Measurements from ENCODE around the gene KRTAP10-4.
"Not testable (repeated sequence)": the region's sequence is repeated elsewhere in the genome, so short reads cannot be mapped to it uniquely, and the experiment has no call there.

KRTAP10-4 gene

DNA sequence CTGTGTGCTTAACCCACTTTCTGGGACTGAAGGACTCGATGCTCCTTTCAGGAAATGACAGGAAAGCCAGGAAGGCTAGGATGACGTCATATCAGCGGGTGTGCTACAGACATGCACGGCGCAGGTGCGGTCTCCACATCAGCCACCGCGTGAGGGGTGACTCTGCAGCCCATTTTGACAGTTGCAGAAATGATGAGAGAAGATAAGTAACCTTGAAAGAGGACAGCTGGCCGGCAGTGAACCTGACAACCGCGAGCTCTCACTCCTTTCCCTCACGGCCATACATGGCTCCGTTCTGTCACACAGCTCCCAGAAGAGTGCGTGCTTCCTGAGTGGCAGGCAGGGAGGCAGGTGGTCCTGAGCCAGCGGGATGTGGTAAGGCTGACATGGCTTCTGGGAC lies 8.5 kb downstream of the KRTAP10-4 start:
- no peak for DNase-seq

DNA sequence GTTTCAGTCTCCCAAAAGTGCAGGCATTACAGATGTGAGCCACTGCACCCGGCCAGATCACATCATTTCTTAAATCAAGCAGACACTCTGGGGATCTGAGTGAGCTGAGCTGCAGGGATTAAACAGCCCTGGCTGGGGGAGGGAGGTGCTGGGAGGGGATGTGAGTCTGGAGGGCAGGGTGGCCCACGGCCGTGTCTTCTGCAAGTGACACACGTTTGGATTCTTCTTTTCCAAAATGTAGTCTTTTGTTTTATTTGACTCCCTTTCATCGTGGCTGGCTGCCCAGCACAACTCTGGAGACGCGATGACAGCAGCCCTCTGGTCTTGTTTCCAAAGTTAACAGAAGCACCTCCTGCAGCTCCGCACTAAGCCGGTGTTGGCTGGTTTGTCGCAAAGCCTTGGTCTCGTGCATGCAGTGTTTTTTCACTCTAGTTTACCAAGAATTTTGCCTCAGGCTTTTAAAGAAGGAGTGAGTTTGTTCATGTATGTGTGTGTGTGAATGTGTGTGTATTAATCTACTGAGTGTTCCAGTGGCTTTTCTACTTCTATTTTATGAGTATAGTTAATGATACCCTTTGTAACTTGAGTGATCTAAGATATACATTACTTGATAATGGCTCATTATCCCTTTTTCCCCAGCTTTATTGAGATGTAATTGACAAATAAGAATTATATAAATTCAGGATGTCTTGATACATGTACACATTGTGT lies 9.7 kb downstream of the KRTAP10-4 start:
- DNase-seq: no peak

DNA sequence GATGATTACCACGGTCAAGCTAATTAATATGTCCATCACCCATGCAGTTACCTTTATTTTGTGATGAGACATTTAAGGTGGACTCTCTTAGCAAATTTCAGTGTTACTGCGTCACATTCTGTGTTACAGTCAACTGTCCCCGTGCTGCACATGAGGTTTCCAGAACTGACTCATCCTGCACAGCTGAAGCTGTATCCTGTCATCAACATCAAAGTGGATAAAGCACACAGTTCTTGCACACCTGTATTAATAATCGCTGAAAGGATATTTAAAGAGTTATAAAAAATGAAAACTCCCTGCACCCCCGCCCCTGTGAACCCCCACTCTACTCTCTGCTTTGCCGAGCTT lies 10.2 kb downstream of the KRTAP10-4 start:
- no peak for DNase-seq

DNA sequence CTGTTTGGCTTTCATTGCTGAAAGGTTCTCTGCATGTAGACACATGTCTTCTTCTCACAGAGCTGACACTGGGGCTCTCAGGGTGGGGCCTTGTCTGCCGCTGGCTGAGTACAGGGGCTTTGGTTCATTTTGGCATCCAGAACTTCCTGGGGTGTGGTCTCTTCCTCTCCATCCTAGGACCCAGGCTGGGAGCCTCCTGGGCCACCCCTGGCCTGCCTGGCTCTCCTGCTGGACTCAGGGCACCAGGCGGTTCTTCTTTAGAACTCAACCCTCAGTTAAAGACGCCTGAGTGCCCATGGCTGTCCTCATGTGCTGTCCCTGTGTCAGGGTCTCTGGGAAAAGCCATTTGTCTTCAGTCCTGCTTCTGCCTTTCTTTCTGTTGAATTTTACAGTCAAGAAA lies 12.4 kb downstream of the KRTAP10-4 start:
- no peak for DNase-seq

DNA sequence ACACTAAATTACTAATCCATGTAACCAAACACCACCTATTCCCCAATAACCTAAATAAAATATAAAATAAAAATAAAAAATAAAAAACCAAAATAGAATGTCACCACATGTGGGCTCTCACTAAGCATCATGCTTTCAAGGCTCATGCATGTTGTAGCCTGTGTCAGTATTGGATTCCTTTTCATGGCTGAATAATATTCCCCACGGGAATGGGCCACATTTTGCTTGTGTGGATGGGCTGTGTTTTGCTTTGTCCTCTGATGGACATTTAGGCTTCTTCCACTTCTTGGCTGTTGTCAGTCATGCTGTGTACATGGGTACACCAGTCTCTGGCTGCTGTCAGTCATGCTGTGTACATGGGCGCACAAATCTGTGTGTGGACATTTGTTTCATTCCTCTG lies 15.6 kb downstream of the KRTAP10-4 start:
- no peak for DNase-seq

DNA sequence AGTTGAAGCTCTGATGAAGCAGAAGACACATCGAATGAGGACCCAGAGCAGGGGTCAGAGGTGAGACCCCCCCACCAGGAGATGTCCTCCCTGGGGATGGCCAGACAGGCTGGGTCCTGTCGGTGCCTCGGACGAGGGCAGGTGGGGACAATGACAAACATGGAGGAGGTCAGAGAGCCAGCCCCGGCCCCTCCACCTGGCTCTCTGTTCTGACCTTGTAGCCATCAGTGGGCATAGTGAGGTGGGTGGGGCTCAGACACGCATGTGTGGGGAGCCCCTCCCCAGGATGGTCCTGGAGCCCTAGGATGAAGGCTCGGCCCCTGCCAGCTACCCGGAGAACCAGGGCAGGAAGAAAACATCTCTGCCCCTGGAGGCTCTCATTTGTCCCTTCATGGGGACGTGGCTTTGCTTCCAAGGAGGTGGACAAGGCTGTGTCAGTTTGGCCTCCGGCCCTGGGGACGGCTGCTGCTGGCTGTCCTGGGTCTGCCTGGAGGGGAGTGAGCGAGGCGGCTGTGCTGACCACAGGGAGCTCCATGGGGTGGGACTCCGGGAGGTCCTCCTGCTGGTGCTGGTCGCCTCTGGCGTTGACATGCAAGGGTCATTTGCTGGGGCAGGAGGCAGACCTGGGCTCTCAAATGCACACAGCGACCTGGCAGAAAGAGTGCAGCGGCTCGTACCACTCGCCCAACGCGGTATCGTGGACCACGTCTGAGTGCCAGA lies 16.2 kb downstream of the KRTAP10-4 start:
- DNase-seq: no peak

DNA sequence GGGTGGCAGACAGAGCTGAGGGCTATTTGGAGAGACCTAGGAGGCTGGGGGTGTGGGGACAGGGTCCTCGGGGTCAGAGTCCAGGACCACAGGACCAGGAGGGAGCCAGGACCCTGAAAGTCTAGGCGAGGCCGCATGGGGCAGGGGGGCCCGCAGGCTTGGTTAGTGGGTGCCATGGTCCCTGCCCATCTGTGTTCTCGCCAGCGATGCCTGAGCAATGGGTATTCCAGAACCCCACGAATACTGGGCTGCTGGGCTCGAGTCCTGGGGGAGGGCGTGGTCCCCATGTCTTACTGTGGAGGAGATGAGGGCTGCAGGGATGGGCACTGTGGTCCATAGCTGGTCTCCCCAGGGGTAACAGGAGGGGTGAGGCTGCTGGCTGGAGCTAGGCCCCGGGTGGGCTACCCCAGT lies 16.8 kb downstream of the KRTAP10-4 start:
- no peak for DNase-seq

DNA sequence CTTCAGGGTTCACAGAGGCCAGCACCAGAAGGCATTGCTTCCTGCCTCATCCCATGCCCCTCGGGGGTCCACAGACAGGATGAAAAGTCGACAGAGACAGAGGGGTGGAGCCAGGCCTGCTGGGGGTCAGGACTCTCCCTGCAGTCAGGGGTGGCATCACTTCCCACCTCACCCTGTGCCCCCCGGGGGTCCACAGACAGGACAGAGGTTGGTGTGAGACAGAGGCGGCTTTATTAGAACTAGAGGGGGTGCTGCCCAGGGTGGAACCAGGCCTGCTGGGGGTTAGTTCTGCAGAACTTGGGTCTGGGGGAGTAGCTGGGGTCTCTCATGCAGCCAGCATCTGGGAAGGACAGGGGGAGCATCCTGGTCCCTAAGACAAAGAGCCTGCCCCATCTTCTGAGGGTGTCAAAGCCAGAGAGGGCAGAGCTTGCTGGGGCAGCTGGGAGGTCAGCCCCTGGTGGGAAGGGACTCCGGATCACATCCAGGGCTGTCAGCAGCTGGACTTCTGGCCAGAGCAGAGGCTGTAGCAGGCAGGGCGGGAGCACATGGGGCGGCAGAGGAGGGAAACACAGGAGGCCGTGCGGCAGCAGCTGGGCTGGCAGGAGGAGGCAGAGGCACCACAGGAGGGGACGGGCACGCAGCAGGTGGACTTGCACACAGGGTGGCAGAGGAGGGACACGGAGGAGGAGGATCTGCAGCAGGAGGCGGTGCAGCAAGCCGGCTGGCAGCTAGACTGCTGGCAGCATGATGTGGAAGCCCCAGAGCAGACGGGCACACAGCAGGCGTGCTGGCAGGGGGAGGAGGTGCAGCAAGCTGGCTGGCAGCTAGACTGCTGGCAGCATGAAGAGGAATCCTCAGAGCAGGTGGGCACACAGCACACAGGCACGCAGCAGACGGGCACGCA lies 17.6 kb downstream of the KRTAP10-4 start:
- DNase-seq: not testable (repeated sequence)

DNA sequence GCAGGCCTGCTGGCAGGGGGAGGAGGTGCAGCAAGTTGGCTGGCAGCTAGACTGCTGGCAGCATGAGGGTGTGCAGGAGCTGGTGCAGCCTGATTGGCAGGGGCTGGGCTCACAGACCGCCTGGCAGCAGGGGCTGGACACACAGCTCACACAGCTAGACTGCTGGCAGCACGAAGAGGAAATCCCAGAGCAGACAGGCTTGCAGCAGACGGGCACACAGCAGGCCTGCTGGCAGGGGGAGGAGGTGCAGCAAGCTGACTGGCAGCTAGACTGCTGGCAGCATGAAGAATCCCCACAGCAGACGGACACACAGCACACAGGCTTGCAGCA lies 18.2 kb downstream of the KRTAP10-4 start:
- DNase-seq: not testable (repeated sequence)

DNA sequence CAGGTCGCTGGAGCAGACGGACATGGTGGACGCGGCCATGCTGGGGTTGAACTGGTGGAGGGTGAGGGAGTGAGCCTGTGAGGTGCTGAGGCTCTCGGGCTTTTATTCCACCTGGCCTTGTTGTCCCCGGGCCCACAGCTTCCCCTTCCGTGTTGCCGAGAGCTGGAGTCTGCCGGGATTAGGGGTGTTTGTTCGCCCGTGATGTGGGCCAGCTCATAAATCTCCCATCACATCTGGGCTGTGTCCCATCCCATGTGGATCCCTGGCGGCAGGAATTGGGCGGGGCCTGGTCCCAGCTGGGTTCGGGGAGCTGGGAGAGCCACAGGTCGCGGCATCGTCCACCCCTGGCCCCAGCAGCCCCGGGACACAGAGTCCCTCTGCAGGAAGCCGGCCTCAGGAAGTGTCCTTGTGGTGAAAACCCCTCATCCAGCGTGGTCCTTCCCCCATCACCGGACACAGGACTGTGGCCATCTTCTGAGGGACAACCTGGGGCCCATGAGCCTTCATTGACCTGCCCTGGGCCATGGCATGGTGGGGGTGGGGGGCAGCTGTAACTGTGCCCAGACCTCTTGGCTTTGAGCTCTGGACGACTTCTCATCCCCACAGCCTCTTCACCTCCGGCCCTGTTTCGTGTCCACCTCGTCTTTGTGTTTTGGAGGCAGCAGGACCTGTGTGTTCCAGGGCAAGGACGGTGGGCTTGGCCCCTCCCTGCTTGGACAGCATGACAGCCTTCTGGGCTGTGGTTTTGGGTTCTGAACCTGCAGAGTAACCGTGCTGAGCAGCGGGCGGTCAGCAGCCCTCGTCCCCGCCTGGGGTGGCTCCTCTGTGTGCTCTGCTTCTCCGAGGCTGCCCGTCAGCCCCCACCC lies 19.1 kb downstream of the KRTAP10-4 start, which contains the start of gene KRTAP10-6:
KRTAP10-6 (minus strand) TSS at position 60 of the 866 bp plus-strand sequence; CDS start at position 39, 21 bp downstream.
- DNase-seq: no peak

DNA sequence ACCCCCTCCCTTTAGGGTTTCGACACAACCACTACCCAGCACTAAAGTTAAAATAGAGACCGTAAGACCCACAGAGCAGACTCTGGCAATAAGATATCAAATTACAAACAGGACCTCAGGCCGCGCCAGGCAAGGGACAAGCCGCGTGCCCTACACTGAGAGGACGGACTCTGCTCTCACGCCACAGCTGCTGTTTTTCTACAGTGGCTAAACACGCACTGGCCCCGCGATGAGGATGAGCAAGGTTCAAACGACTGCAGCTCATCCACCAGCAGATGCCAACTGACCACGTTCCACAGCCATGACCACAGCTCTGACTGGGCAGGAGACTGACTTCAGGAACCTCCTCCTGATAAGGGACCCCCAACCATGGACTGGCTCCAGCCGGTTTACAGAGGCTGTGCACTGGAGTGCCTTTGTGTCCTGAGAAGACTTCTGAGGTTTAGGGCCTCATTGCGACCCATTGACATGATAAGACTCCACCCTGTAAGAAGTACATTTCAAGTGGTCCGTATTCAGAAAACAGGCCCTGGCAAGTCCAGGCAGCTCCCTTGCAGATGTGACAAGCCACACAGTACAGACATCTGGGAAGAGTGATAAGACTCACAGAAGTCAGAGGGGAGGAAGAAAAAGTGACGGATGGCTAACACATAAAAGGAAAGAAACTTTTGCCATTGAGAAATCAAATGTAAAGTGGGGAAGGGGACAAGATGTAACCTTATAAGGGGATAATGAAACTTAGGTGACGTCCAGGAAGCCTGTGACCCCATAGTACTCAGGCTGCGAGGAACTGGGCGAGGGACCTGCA lies 20.3 kb downstream of the KRTAP10-4 start:
- peak; percentile 94 for DNase-seq

DNA sequence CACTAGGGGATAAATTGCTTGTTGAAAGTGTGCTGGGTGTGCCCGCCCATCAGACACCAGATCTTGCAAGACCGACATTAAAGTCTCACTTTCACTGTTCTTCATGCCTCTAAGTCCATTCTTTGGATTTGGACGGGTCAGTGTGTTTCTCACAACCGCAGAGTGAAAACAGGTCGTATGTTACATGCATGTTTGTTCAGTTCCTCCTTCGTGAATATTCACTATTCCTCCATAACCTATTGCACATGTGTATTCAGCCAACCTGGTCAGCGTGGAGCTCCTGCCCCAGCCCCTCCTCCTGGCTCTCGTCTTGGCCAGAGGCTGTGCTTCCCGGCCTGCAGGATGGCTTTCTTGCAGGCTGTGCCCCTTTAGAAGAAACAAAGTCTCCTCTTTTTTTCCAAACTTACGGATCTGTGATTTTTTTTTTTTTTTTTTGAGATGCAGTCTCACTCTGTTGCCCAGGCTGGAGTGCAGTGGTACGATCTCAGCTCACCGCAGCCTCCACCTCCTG lies 20.9 kb downstream of the KRTAP10-4 start:
- no peak for DNase-seq

DNA sequence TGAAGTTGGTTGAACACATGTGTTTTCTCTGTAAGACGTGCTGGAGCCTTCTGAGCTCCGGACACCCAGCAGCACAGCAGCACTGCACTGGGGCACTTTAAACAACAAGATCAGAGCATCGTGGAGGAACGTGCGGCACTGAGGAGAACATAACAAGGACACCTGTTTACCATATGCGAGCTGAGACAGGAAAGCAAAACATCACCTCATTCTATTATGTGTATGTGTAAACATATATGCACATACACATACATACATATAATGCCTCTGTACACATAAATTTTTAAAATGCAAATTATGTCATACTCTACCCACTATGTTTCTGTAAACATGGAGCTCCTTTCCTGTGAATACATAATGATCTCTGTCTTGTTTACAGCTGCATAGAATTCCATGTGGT lies 22.0 kb downstream of the KRTAP10-4 start:
- DNase-seq: no peak

DNA sequence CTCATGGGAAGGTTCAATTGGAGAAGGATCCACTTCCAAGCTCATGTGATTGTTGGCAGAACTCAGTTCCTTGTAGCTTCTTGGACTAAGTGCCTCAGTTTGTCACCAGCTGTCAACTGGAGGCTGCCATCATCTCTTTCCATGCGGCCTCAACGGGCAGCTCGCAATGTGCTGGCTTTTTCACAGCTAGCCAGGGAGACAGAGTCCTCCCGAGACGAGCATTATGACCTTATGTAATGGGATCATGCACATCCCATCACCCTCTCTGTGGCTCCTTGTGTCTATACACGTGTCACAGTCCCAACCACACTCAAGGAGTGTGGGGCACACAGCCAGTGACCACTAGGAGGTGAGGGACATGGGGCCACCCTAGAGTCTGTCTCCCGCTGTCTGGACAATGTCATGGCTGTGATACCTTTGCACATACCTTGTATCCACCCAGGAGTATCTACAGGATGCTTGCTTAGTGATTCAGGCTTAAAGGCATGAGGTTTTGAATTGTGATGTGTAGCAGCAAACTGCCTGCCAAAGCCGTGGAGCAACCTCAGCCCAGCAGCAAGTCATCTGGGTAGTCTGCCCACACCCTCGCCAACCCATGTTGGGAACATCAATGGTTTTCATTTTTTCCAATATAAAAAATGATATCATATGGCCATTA lies 22.7 kb downstream of the KRTAP10-4 start:
- DNase-seq: no peak

DNA sequence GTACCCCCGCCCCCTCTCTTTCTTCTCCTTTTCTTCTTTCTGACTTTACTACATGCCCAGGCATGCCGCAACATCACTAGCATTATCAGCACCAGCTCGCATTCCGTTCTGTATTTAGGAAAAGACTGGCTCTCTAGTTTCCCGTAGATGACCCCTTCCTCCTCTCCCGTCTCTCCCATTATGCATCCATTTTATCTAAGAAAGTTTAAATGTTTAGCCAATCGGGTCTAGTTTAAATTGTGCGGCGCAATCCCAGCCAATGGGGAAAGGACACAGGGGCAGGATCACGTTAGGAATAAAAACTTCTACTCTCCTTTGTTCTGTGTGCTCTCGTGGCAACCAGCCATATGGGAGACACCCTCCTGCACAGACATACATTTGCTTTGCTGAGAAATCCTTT lies 24.5 kb downstream of the KRTAP10-4 start:
- DNase-seq: no peak

DNA sequence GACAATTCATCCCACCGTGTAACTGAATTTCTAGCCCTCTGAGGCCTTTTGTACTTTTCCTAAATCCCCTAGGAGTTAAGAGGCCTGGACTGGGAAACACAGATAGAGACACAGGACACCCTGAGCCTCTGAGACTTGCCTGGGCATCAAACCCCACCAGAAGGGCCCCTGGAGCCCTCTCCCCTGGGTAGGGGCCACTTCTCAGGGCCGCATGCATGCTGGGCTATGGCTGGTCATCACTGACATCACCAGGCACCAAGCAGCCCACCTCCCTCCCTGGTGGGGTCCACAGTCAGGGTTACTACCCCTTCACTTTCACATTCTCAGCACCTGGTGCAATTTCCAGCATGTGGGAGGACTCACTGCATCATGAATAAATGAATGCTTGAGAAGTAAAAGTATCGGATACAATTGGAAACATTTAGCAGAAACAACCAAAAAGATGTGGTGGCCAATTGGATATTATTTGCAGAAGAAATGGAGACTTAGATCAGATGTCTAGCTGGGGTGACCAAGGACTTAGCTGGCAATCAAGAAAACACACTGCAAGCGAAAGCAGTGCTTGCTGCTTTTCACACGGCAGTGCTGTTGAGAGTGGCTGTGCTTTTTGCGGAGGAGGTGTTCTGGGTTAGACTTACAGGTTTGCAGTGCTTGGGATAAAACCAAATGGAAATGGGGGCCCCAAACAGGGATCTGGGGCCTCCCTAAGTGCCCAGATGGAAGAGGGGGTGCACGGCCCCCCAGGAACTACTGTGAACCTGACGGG lies 25.9 kb downstream of the KRTAP10-4 start:
- DNase-seq: no peak

DNA sequence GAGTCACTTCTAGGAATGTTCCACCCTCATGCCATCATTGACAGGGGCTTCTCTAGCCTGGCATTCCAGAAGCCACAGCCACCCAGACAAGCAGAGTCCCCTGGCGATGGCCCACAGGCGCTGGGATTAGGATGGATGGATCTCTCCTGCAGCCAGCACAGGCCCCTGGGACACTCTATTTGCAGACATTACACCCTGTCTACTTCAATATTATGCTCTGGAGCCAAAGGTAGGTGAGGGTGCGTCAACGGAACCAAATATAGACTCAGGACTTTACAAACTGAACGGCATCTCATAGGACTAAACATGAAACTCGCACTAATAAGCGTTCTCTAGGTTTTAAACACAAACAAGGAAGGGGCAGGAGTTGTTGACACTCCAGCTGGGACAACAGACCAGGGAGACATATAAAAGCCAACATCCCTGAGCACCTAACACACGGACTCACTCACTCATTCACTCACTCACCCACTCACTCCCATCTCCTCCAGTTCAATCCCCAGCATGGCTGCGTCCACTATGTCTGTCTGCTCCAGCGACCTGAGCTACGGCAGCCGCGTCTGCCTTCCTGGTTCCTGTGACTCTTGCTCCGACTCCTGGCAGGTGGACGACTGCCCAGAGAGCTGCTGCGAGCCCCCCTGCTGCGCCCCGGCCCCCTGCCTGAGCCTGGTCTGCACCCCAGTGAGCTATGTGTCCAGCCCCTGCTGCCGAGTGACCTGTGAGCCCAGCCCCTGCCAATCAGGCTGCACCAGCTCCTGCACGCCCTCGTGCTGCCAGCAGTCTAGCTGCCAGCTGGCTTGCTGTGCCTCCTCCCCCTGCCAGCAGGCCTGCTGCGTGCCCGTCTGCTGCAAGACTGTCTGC lies 26.8 kb downstream of the KRTAP10-4 start, which contains the start of gene KRTAP10-7:
KRTAP10-7 (plus strand) TSS at position 480 of the 861 bp plus-strand sequence; CDS start at position 505, 25 bp downstream.
- DNase-seq: not testable (repeated sequence)

DNA sequence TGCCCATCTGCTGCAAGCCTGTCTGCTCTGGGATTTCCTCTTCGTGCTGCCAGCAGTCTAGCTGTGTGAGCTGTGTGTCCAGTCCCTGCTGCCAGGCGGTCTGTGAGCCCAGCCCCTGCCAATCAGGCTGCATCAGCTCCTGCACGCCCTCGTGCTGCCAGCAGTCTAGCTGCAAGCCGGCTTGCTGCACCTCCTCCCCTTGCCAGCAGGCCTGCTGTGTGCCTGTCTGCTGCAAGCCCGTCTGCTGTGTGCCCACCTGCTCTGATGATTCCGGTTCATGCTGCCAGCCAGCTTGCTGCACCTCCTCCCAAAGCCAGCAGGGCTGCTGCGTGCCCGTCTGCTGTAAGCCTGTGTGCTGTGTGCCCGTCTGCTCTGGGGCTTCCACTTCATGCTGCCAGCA lies 27.6 kb downstream of the KRTAP10-4 start:
- DNase-seq: not testable (repeated sequence)

Data from hematopoietic multipotent progenitor cell treated with erythropoietin and hydrocortisone succinate and interleukin-3 and kit ligand, for 4 days (in vitro differentiated cells).